GM12872 (cell line): ENCODE results near the gene INKA2.

Source experiments
- TF ChIP-seq, protein P1 (sequence below): IDR thresholded peaks from 3 replicates; pipeline ENCODE4 v1.5.1; 2011; ENCODE audit warnings: low read depth, mild to moderate bottlenecking, low read length, moderate library complexity; ENCODE audit not compliant: insufficient read depth

The INKA2 gene

GRCh38 chr1:111742938-111743549 is 3.8 kb upstream of the INKA2 start:
- TF ChIP-seq, protein P1, sequence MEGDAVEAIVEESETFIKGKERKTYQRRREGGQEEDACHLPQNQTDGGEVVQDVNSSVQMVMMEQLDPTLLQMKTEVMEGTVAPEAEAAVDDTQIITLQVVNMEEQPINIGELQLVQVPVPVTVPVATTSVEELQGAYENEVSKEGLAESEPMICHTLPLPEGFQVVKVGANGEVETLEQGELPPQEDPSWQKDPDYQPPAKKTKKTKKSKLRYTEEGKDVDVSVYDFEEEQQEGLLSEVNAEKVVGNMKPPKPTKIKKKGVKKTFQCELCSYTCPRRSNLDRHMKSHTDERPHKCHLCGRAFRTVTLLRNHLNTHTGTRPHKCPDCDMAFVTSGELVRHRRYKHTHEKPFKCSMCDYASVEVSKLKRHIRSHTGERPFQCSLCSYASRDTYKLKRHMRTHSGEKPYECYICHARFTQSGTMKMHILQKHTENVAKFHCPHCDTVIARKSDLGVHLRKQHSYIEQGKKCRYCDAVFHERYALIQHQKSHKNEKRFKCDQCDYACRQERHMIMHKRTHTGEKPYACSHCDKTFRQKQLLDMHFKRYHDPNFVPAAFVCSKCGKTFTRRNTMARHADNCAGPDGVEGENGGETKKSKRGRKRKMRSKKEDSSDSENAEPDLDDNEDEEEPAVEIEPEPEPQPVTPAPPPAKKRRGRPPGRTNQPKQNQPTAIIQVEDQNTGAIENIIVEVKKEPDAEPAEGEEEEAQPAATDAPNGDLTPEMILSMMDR, result no peak

- TF ChIP-seq, protein P1, result 0 out of 3 replicates have a peak, but pooled peaks have one; percentile 0
These were observed 950 bp upstream of the INKA2 start for GRCh38 chr1:111739925-111740765.

- TF ChIP-seq, protein P1, result no peak
These were observed 580 bp downstream of the INKA2 start for GRCh38 chr1:111738436-111739193.

DNA sequence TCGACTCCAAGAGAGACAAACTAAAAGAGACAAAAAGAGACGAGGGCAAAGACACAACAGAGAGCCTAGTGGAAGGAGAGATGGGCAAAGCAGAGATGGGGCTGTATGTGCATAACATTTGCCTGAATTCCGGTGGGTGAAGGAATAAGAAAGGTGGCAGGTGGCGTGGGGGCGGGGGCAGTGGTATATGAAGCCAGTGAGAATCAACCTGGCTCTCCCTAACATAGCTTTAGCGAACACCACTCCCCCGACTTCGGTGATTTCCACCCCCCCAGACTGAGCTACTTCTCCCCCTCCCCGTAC is 1.1 kb downstream of the INKA2 start:
- TF ChIP-seq, protein P1, result no peak

DNA sequence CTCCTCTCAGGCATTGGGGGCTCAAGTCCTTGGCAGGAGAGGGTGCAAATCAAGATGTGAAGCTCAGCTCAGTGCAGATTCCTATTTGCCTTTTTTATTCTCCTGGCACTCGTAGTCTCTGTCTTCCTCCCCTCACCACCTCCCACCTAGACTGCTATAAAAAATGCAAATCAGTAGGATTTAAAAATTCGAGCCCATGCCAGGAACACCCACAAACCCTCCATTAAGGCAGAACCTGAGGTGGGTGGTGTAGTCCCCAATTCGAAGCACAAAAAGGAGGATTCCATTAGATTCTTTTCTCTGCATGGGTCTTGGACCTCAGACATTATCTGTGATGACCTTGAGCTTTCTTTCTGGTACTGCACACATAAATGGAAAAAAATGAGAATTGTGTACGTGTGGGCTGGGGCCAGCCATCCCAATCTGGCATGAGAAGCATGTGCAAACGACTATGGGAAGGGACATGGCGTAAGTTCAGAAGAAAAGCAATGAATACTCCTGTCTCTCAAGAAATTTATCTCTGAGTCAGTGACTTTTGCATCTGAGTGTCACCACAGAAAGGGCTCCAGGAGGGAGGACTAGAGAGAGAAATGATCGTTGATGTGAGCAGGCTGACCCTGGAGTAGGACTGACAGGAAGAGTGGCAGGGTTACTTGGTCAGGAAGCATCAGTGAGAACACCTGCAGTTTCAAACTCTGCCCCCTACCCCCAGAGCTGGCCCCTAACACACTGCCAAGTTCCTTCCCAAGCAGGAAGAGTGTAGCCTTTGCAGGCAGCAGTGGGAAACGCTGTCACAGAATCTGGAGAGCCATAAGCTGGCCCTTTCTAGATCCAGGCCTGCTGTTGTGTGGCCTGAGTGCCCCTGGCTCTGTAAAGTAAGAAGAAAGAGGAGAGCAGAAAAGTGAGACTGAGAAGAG is 1.7 kb downstream of the INKA2 start:
- TF ChIP-seq, protein P1, result no peak

DNA sequence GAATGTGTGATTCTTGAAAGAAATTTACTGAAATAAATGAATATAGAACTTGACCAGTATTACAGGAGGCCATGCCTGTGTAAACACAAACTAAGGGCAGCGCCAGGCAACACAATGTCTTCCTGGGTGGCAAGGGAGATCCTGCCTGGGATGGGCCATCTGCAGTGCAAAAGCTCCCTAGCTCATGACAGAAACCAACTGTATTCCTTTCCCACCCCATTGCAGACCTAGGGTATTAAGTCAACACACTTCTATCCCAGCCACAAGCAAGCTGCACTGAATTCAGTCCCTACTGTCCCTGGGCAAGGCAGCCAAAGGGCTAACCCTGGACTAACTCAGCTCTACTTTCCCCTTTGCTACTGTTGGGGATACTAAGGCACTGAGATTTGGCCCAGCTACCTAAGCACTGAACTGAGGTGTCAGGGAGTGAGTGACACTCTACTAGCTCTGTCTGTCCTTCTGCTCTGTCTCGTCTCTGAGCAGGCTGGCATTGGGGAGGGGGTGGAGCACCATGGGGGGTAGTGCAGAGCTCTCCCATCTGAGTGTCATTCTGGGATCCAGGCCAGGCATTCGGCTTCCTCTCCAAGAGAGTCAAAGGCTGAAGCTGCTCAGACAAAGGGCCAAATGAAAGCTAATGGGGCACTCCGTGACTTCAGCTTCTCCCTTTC is 2.5 kb downstream of the INKA2 start:
- TF ChIP-seq, protein P1, result no peak
